ENCODE data around the gene RASA2.

RASA2 gene

DNA sequence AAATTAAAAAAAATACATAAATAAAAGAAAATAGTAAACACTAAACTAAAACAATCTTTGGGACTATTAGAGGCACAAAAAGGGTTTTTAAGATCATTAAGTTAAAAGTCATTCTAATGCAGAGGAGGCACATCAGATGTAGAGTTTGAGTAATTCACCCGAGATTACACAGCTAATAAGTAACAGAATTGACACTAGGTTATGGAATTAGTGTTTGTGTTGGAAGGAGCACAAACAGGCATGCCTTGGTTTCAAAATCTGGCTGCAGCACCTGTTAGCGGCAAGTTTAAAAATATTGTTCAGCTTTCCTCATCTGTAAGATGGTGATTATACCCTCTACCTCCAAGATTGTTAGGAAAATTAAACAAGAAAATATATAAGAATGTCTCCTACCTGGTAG lies 39.0 kb downstream of the RASA2 start:
- no peak overlapping the region for H3K4me3 ChIP-seq (ENCODE audit: low read depth, low read length)
- no peaks in the 10 kb centered on the region for H3K9me3 ChIP-seq
- H3K4me1 ChIP-seq: 0 out of 2 replicates have a peak, but pooled peaks cover 3% of the 10 kb centered on the region

DNA sequence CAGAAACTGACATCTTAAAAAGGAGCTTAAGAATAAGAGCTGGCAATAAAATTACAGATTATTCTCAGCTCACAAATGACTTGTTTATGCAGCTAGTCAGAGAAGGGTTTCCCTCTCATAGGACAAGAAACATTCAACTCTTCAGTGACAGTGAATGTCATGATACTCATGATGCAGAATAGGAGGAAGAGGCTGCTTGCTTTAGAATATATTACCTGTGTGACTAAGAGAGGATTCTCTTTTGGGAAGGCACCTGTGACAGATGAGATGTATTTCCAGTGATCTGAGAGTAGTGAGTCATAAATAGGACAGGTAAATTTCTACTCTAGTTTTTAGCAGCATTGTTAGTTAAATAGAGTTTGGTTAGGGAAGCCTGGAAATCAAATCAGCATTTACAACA lies 39.9 kb downstream of the RASA2 start:
- H3K27me3 ChIP-seq: no peaks in the 10 kb centered on the region
- DNase-seq: no peak
- no peaks in the 10 kb centered on the region for H3K9me3 ChIP-seq
- H3K4me1 ChIP-seq: no peaks in the 10 kb centered on the region
- no peak overlapping the region for H3K4me3 ChIP-seq (ENCODE audit: low read depth, low read length)
- TF ChIP-seq, protein P1, sequence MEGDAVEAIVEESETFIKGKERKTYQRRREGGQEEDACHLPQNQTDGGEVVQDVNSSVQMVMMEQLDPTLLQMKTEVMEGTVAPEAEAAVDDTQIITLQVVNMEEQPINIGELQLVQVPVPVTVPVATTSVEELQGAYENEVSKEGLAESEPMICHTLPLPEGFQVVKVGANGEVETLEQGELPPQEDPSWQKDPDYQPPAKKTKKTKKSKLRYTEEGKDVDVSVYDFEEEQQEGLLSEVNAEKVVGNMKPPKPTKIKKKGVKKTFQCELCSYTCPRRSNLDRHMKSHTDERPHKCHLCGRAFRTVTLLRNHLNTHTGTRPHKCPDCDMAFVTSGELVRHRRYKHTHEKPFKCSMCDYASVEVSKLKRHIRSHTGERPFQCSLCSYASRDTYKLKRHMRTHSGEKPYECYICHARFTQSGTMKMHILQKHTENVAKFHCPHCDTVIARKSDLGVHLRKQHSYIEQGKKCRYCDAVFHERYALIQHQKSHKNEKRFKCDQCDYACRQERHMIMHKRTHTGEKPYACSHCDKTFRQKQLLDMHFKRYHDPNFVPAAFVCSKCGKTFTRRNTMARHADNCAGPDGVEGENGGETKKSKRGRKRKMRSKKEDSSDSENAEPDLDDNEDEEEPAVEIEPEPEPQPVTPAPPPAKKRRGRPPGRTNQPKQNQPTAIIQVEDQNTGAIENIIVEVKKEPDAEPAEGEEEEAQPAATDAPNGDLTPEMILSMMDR (IDR thresholded peaks at IDR 0.05; ENCODE audit: low read depth, low read length): no peak
- H3K36me3 ChIP-seq: no peaks in the 10 kb centered on the region

More for the DNA sequence above, 39.0 kb downstream of the RASA2 start:
- Histone ChIP-seq H3K27me3 (no peaks in the 10 kb centered on the region), H3K36me3 (no peaks in the 10 kb centered on the region; the same call in 1 of the 2 replicates)
- DNase-seq: no peak
- TF ChIP-seq, protein P1 (IDR thresholded peaks at IDR 0.05; ENCODE audit: low read depth, low read length): no peak

DNA sequence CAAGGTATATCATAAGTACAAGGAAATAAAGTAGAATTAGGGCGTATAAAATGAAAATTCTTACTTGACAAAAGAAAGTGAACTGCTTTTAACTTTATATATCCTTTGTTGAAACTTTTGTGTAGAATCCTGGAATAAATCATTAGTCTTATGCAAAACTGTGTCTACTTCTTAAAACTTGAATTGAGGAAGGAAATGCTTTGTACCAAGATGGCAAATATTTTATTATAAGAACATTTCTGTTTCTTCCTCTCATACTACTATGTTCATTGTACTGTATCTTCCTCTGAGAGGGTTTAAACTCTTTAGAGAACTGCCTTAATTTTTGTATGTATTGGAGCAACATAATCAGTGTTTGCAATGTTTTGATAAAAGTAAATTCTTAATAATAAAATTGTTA lies 42.0 kb downstream of the RASA2 start:
- Histone ChIP-seq H3K9me3 (no peaks in the 10 kb centered on the region), H3K27me3 (no peaks in the 10 kb centered on the region), H3K4me3 (ENCODE audit: low read depth, low read length) (no peak overlapping the region), H3K36me3 (no peaks in the 10 kb centered on the region), H3K4me1 (peaks cover 4% of the 10 kb centered on the region)
- no peak for DNase-seq
- TF ChIP-seq, protein P1 (IDR thresholded peaks at IDR 0.05; ENCODE audit: low read depth, low read length): no peak

DNA sequence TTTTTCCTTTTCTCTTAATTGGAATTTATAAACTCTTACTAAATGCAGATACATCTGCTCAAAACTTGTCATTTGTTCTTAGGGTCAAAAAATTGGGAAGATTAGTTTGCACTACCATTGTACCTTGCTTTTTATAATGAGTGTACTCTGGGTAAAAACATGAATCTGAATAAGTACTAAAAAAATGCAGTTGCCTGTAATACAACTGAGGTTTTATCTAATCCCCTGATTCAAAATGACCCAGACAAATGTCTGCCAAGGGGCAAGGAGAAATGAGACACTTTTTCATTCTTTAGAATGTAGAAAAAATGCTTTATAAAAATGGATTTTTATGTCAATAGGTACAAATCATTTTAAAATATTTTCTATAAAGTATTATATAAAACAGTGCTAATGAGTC lies 42.4 kb downstream of the RASA2 start:
- H3K4me3 ChIP-seq (ENCODE audit: low read depth, low read length): no peak overlapping the region
- no peaks in the 10 kb centered on the region for H3K27me3 ChIP-seq
- no peaks in the 10 kb centered on the region for H3K36me3 ChIP-seq
- no peak for DNase-seq
- H3K9me3 ChIP-seq: no peaks in the 10 kb centered on the region
- TF ChIP-seq, protein P1 (IDR thresholded peaks at IDR 0.05; ENCODE audit: low read depth, low read length): no peak
- peaks cover 4% of the 10 kb centered on the region for H3K4me1 ChIP-seq

DNA sequence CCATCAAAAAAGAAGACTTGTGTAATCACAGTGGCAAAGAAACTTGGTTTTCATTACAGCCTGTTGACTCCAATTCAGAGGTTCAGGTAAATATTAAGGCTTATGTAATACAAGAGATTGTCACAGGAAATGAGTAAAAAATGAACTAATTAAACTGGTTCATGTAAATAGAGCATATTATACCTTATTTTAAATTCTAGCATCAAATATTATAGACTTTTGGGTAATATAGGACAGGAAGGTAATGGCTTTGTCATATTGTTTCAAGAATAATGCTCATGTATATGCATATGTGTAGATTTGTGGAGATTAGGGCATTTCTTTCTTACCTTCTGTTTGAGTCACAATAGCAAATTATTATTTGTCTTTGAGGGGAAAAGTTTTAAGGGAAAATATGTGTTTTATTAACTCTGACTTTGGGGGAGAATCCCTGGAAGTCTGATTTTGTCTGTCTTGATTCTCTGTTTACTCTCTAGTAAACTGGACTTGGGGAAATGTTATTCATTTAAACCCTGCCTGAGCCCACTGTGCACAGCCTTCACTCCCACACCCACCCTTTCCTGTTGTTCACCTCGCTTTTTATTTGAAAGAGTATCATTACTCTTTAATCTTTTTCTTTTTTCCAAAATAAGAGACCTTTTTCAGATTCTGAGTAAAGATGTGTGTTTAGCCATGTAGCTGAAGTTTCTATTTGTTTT lies 43.0 kb downstream of the RASA2 start:
- no peaks in the 10 kb centered on the region for H3K9me3 ChIP-seq
- H3K4me3 ChIP-seq (ENCODE audit: low read depth, low read length): no peak overlapping the region
- H3K36me3 ChIP-seq: no peaks in the 10 kb centered on the region
- DNase-seq: no peak
- TF ChIP-seq, protein P1 (IDR thresholded peaks at IDR 0.05; ENCODE audit: low read depth, low read length): no peak
- H3K4me1 ChIP-seq: peaks cover 4% of the 10 kb centered on the region
- H3K27me3 ChIP-seq: no peaks in the 10 kb centered on the region

DNA sequence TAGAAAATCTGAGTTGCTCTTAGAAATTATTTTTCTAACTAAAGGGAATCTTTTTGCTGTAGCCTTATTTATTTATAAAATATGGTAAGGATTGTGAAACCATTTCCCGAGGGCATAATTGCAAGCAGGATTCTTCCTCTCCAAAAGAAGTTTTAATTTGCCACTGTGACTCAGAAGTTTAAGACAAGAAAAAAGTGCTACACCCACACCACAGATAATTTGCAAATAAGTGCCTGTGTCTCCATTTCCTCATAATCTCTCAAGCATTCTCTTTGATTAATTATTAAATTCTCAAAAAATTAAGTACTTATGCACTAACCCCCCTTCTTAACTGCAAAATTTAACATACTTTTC lies 43.6 kb downstream of the RASA2 start:
- peaks cover 4% of the 10 kb centered on the region for H3K4me1 ChIP-seq
- H3K4me3 ChIP-seq (ENCODE audit: low read depth, low read length): no peak overlapping the region
- TF ChIP-seq, protein P1 (IDR thresholded peaks at IDR 0.05; ENCODE audit: low read depth, low read length): no peak
- H3K36me3 ChIP-seq: no peaks in the 10 kb centered on the region
- no peaks in the 10 kb centered on the region for H3K9me3 ChIP-seq
- DNase-seq: no peak
- no peaks in the 10 kb centered on the region for H3K27me3 ChIP-seq
